Measurements from ENCODE around the gene REST. TPM values are rescaled to one million over a fixed set of nuclear protein-coding genes. Genes with fewer than 3 reads are reported as not detected.
"Not testable (repeated sequence)": the region's sequence is repeated elsewhere in the genome, so short reads cannot be mapped to it uniquely, and the experiment has no call there.

The REST gene
- total and polyA plus RNA-seq, 11 donors, result 4.4 to 41.6 (median 26.8) TPM

GRCh38 chr4:56910172-56910967 is 2.7 kb downstream of the REST start:
- Histone ChIP-seq H3K27me3 (no peaks in the 10 kb centered on the region), H3K27ac (peak overlapping the region in 2 of 12 donors; percentile 93 to 97), H3K9me3 (no peaks in the 10 kb centered on the region), H3K36me3 (peaks cover 0 to 27% (median 10%) of the 10 kb centered on the region in 9 donors), H3K4me3 (peak overlapping the region in 8 of 12 donors; percentile 95 to 99 (median 97)), H3K4me1 (peaks cover 5 to 69% (median 43%) of the 10 kb centered on the region in 12 donors)
- WGBS, 4 donors, result 54 to 64% (median 57%) methylated on average over 6 of the region's 6 CpGs
- intact Hi-C loops (cut with DNase I), result loop anchor here in 2 of 10 donors (5.0 to 10.0 kb wide), 2 partner anchors 62 to 64 kb away; partner anchors contain the start of genes NOA1 (in 1 of the 2) and POLR2B (in 1 of the 2)
- DNase-seq (no peak), ATAC-seq (no peak)
- TF ChIP-seq POLR2A (IDR thresholded peaks at IDR 0.05) (no peak), CTCF (IDR thresholded peaks at IDR 0.05) (no peak)

GRCh38 chr4:56914336-56914735 is 6.6 kb downstream of the REST start:
- peaks cover 0 to 50% (median 29%) of the 10 kb centered on the region in 9 donors for H3K36me3 ChIP-seq
- TF ChIP-seq CTCF (IDR thresholded peaks at IDR 0.05), result no peak
- no peak for TF ChIP-seq POLR2A (IDR thresholded peaks at IDR 0.05)
- H3K27ac ChIP-seq, result no peak overlapping the region
- peaks cover 5 to 70% (median 43%) of the 10 kb centered on the region in 12 donors for H3K4me1 ChIP-seq
- H3K9me3 ChIP-seq, result no peaks in the 10 kb centered on the region
- intact Hi-C loops (cut with DNase I), result loop anchor here in 2 of 10 donors (5.0 to 10.0 kb wide), 2 partner anchors 58 to 60 kb away; partner anchors contain the start of genes NOA1 (in 1 of the 2) and POLR2B (in 1 of the 2)
- H3K4me3 ChIP-seq, result no peak overlapping the region
- DNase-seq (no peak), ATAC-seq (no peak)
- no peaks in the 10 kb centered on the region for H3K27me3 ChIP-seq
- 82 to 90% (median 86%) methylated on average over 3 of the region's 3 CpGs for WGBS, 4 donors

DNA sequence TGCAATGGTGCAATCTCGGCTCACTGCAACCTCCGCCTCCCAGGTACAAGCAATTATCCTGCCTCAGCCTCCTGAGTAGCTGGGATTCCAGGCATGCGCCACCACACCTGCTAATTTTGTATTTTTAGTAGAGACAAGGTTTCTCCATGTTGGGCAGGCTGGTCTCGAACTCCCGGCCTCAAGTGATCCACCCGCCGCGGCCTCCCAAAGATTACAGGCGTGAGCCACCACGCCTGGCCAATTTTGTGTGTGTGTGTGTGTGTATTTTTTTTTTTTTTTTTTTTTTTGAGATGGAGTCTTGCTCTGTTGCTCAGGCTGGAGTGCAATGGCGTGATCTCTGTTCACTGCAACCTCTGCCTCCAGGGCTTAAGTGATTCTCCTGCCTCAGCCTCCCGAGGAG is 7.3 kb downstream of the REST start:
- not testable (repeated sequence) for H3K9me3 ChIP-seq, H3K4me3 ChIP-seq, H3K27ac ChIP-seq, H3K27me3 ChIP-seq, DNase-seq, ATAC-seq
- 94 to 98% (median 96%) methylated on average over 12 of the region's 12 CpGs for WGBS, 4 donors
- peaks cover 0 to 56% (median 33%) of the 10 kb centered on the region in 9 donors for H3K36me3 ChIP-seq
- intact Hi-C loops (cut with DNase I), result loop anchor here in 2 of 10 donors (5.0 to 10.0 kb wide), 2 partner anchors 57 to 60 kb away; partner anchors contain the start of genes NOA1 (in 1 of the 2) and POLR2B (in 1 of the 2)
- peaks cover 5 to 63% (median 38%) of the 10 kb centered on the region in 12 donors for H3K4me1 ChIP-seq

- intact Hi-C loops (cut with DNase I), result no loop called here
- 71 to 99% (median 88%) methylated on average over 2 of the region's 2 CpGs for WGBS, 4 donors
- Histone ChIP-seq H3K27ac (no peak overlapping the region), H3K4me1 (no peaks in the 10 kb centered on the region), H3K36me3 (peaks cover 0 to 81% (median 69%) of the 10 kb centered on the region in 9 donors), H3K4me3 (no peak overlapping the region), H3K9me3 (no peaks in the 10 kb centered on the region), H3K27me3 (no peaks in the 10 kb centered on the region)
- no peak for DNase-seq
- ATAC-seq, result no peak
- TF ChIP-seq CTCF (IDR thresholded peaks at IDR 0.05) (no peak), POLR2A (IDR thresholded peaks at IDR 0.05) (no peak)
These were observed 19.5 kb downstream of the REST start for GRCh38 chr4:56927196-56927595.

Measured in heart left ventricle (tissue), 16 donors.